ENCODE measurements around the gene COX10. TPM values are rescaled to one million over a fixed set of nuclear protein-coding genes. Genes with fewer than 3 reads are reported as not detected.

The COX10 gene
- total RNA-seq, 1 experiment from 2014 or later, result 34.5 TPM

GRCh38 chr17:14058051-14058450 lies 11.3 kb upstream of the COX10 start:
- no peaks in the 10 kb centered on the region for H3K4me1 ChIP-seq (ENCODE audit: low read length)
- no peak for DNase-seq
- peaks cover 98% of the 10 kb centered on the region for H3K79me2 ChIP-seq (ENCODE audit: low read length)

GRCh38 chr17:14060706-14061105 lies 8.6 kb upstream of the COX10 start:
- no peak overlapping the region for H3K27ac ChIP-seq (ENCODE audit: low read length)
- H3K4me3 ChIP-seq (ENCODE audit: low read length), result no peak overlapping the region
- H3K36me3 ChIP-seq (ENCODE audit: insufficient read depth, low read length), result peaks cover 44% of the 10 kb centered on the region
- no peak overlapping the region for H2AFZ ChIP-seq (ENCODE audit: low read length)
- no peaks in the 10 kb centered on the region for H3K27me3 ChIP-seq (ENCODE audit: low read length)
- no peaks in the 10 kb centered on the region for H3K4me1 ChIP-seq (ENCODE audit: low read length)
- no peak overlapping the region for H3K9ac ChIP-seq (ENCODE audit: low read length)
- no peak overlapping the region for H3K4me2 ChIP-seq (ENCODE audit: low read depth, low read length, poor library complexity, severe bottlenecking)
- peaks cover 99% of the 10 kb centered on the region for H3K79me2 ChIP-seq (ENCODE audit: low read length)
- H3K9me3 ChIP-seq (ENCODE audit: low read length), result peaks cover 4% of the 10 kb centered on the region; the same call in 1 of the 2 replicates
- DNase-seq, result no peak
- H3K9me2 ChIP-seq (replicated peaks; ENCODE audit: insufficient read depth, low read length), result no peaks in the 10 kb centered on the region
- H4K20me1 ChIP-seq (ENCODE audit: insufficient read depth, low read depth, low read length), result no peaks in the 10 kb centered on the region

More at GRCh38 chr17:14058051-14058450, 11.3 kb upstream of the COX10 start:
- Histone ChIP-seq H3K27ac (ENCODE audit: low read length) (no peak overlapping the region), H3K9me3 (ENCODE audit: low read length) (no peaks in the 10 kb centered on the region), H3K4me2 (ENCODE audit: low read depth, low read length, poor library complexity, severe bottlenecking) (no peak overlapping the region), H3K4me3 (ENCODE audit: low read length) (no peak overlapping the region), H3K27me3 (ENCODE audit: low read length) (no peaks in the 10 kb centered on the region), H3K36me3 (ENCODE audit: insufficient read depth, low read length) (peaks cover 25% of the 10 kb centered on the region), H3K9me2 (replicated peaks; ENCODE audit: insufficient read depth, low read length) (no peaks in the 10 kb centered on the region), H2AFZ (ENCODE audit: low read length) (no peak overlapping the region), H3K9ac (ENCODE audit: low read length) (no peak overlapping the region), H4K20me1 (ENCODE audit: insufficient read depth, low read depth, low read length) (no peaks in the 10 kb centered on the region)

- Histone ChIP-seq H3K36me3 (ENCODE audit: insufficient read depth, low read length) (peaks cover 55% of the 10 kb centered on the region), H4K20me1 (ENCODE audit: insufficient read depth, low read depth, low read length) (no peaks in the 10 kb centered on the region), H3K27me3 (ENCODE audit: low read length) (no peaks in the 10 kb centered on the region), H3K9me3 (ENCODE audit: low read length) (peaks cover 6% of the 10 kb centered on the region), H3K4me3 (ENCODE audit: low read length) (no peak overlapping the region), H2AFZ (ENCODE audit: low read length) (no peak overlapping the region), H3K27ac (ENCODE audit: low read length) (no peak overlapping the region), H3K4me1 (ENCODE audit: low read length) (no peaks in the 10 kb centered on the region), H3K4me2 (ENCODE audit: low read depth, low read length, poor library complexity, severe bottlenecking) (no peak overlapping the region), H3K9me2 (replicated peaks; ENCODE audit: insufficient read depth, low read length) (no peaks in the 10 kb centered on the region), H3K79me2 (ENCODE audit: low read length) (peaks cover 98% of the 10 kb centered on the region), H3K9ac (ENCODE audit: low read length) (no peak overlapping the region)
- DNase-seq, result no peak
Measured at GRCh38 chr17:14061666-14062560, 7.4 kb upstream of the COX10 start.

DNA sequence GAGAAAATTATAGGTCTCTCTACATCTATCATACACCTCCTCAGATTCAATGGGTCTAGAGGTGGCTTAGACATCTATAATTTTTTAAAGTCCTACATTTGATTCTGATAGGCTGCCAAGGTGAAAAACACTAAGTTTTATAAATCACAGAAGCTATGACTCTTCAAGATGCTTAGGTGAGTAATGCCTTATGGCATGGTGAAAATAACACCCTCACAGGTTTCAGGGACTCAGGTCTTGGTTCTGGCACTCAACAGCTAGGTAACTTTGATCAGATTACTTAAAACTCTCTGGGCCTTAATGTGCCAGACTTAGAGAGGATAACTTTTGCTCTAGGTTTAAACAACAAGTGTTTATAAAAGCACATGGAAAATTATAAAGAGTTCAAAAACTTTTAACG lies 2.0 kb upstream of the COX10 start:
- peaks cover 35% of the 10 kb centered on the region for H3K36me3 ChIP-seq (ENCODE audit: insufficient read depth, low read length)
- 0 out of 2 replicates have a peak overlapping the region, but pooled peaks have one; percentile 4 for H3K4me3 ChIP-seq (ENCODE audit: low read length)
- H3K9me3 ChIP-seq (ENCODE audit: low read length), result peaks cover 10% of the 10 kb centered on the region
- no peak overlapping the region for H3K4me2 ChIP-seq (ENCODE audit: low read depth, low read length, poor library complexity, severe bottlenecking)
- no peaks in the 10 kb centered on the region for H3K9me2 ChIP-seq (replicated peaks; ENCODE audit: insufficient read depth, low read length)
- peaks cover 2% of the 10 kb centered on the region; the same call in 1 of the 2 replicates for H4K20me1 ChIP-seq (ENCODE audit: insufficient read depth, low read depth, low read length)
- H3K9ac ChIP-seq (ENCODE audit: low read length), result no peak overlapping the region
- peaks cover 98% of the 10 kb centered on the region for H3K79me2 ChIP-seq (ENCODE audit: low read length)
- DNase-seq, result no peak
- H2AFZ ChIP-seq (ENCODE audit: low read length), result no peak overlapping the region
- no peaks in the 10 kb centered on the region for H3K27me3 ChIP-seq (ENCODE audit: low read length)
- no peak overlapping the region for H3K27ac ChIP-seq (ENCODE audit: low read length)
- peaks cover 20% of the 10 kb centered on the region for H3K4me1 ChIP-seq (ENCODE audit: low read length)

- H2AFZ ChIP-seq (ENCODE audit: low read length), result peak overlapping the region; percentile 76; the same call in 1 of the 2 replicates
- peak overlapping the region; percentile 90 for H3K4me2 ChIP-seq (ENCODE audit: low read depth, low read length, poor library complexity, severe bottlenecking)
- H3K4me3 ChIP-seq (ENCODE audit: low read length), result peak overlapping the region; percentile 99
- H3K79me2 ChIP-seq (ENCODE audit: low read length), result peaks cover 98% of the 10 kb centered on the region
- H3K27ac ChIP-seq (ENCODE audit: low read length), result peak overlapping the region; percentile 18; the same call in 1 of the 2 replicates
- H3K9me2 ChIP-seq (replicated peaks; ENCODE audit: insufficient read depth, low read length), result no peaks in the 10 kb centered on the region
- peaks cover 20% of the 10 kb centered on the region for H3K4me1 ChIP-seq (ENCODE audit: low read length)
- peaks cover 10% of the 10 kb centered on the region for H3K9me3 ChIP-seq (ENCODE audit: low read length)
- H3K27me3 ChIP-seq (ENCODE audit: low read length), result no peaks in the 10 kb centered on the region
- H3K9ac ChIP-seq (ENCODE audit: low read length), result peak overlapping the region; percentile 98
- DNase-seq, result peak; percentile 47
- H4K20me1 ChIP-seq (ENCODE audit: insufficient read depth, low read depth, low read length), result peaks cover 2% of the 10 kb centered on the region; the same call in 1 of the 2 replicates
- peaks cover 41% of the 10 kb centered on the region for H3K36me3 ChIP-seq (ENCODE audit: insufficient read depth, low read length)
Measured at GRCh38 chr17:14068542-14069250, 608 bp upstream of the COX10 start.

DNA sequence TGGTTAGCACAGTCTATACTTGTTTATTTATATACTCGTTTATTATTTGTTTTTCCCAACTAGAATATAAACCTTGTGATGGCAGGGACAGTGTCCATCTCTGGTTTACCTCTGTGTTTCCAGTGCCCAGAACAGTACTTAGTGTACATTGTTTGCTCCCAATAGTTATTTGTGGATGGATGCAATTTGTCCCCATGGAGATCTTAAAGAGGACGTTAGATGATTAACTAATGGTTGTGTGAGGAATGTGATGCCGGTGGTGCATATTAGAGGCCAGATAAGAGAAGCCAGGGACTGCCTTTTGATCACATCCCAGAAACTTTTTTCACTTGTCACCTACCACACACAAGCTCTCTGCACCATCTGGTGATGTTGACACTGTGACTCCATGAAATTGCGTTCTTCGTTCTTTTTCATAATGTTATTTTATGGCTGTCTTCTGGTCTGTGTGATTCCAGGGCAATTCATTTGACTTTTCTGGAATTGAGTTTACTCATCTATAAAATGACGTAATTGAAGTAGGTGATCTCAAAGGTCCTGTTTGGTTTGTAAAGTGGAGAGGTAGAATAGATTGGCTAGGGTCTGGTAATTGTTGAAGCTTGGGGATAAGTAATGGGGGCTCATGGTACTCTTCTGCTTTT lies 1.2 kb downstream of the COX10 start:
- H3K79me2 ChIP-seq (ENCODE audit: low read length), result peaks cover 97% of the 10 kb centered on the region
- H3K27ac ChIP-seq (ENCODE audit: low read length), result no peak overlapping the region
- H3K4me3 ChIP-seq (ENCODE audit: low read length), result peak overlapping the region; percentile 99
- peaks cover 5% of the 10 kb centered on the region for H3K9me3 ChIP-seq (ENCODE audit: low read length)
- DNase-seq, result no peak
- H3K27me3 ChIP-seq (ENCODE audit: low read length), result no peaks in the 10 kb centered on the region
- H2AFZ ChIP-seq (ENCODE audit: low read length), result no peak overlapping the region
- H3K9me2 ChIP-seq (replicated peaks; ENCODE audit: insufficient read depth, low read length), result no peaks in the 10 kb centered on the region
- H3K4me2 ChIP-seq (ENCODE audit: low read depth, low read length, poor library complexity, severe bottlenecking), result peak overlapping the region; percentile 90
- peaks cover 20% of the 10 kb centered on the region for H3K4me1 ChIP-seq (ENCODE audit: low read length)
- peak overlapping the region; percentile 98 for H3K9ac ChIP-seq (ENCODE audit: low read length)
- H3K36me3 ChIP-seq (ENCODE audit: insufficient read depth, low read length), result peaks cover 35% of the 10 kb centered on the region
- H4K20me1 ChIP-seq (ENCODE audit: insufficient read depth, low read depth, low read length), result peaks cover 2% of the 10 kb centered on the region; the same call in 1 of the 2 replicates

DNA sequence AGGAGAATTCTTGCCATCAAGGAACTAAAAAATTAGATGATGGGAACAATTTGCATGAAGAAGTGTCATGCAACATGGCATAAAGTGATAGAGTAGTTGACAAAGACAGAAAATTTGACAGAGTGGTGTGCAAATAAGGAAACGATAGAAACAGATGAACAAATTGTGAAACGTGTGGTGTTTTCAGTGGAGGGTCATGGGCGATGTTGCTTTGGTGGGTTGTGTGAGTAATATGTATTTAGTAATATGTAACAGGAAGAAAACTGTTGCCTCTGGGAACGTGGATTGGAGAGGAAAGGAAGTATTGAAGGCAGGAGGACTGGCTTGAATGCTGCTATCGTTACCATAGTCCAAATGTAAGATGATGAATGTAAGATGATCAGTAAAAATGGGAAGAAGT lies 3.6 kb downstream of the COX10 start:
- Histone ChIP-seq H3K9me2 (replicated peaks; ENCODE audit: insufficient read depth, low read length) (no peaks in the 10 kb centered on the region), H3K9ac (ENCODE audit: low read length) (no peak overlapping the region), H3K9me3 (ENCODE audit: low read length) (no peaks in the 10 kb centered on the region), H3K27me3 (ENCODE audit: low read length) (no peaks in the 10 kb centered on the region), H3K36me3 (ENCODE audit: insufficient read depth, low read length) (peaks cover 37% of the 10 kb centered on the region; the same call in 1 of the 2 replicates), H3K79me2 (ENCODE audit: low read length) (peaks cover 93% of the 10 kb centered on the region), H3K4me1 (ENCODE audit: low read length) (peaks cover 19% of the 10 kb centered on the region), H4K20me1 (ENCODE audit: insufficient read depth, low read depth, low read length) (peaks cover 2% of the 10 kb centered on the region; the same call in 1 of the 2 replicates), H2AFZ (ENCODE audit: low read length) (no peak overlapping the region), H3K27ac (ENCODE audit: low read length) (no peak overlapping the region), H3K4me2 (ENCODE audit: low read depth, low read length, poor library complexity, severe bottlenecking) (no peak overlapping the region), H3K4me3 (ENCODE audit: low read length) (no peak overlapping the region)
- no peak for DNase-seq
